Natural killer cell (primary cell): ENCODE measurements around the gene OGFRL1. TPM values are rescaled to one million over a fixed set of nuclear protein-coding genes. Genes with fewer than 3 reads are reported as not detected.
A peak's percentile ranks its signal among the peaks of the same experiment; 100 is the strongest.

Experiments used
- ATAC-seq, 3 donors: fragments of 150-1000 bp in 2 of 3; fragments of 200-7000 bp in 1 of 3; cut with Tn5 transposase; 1 replicate in 1 of 3; 2 replicates in 2 of 3; pipeline ENCODE4 v1.10.0; 2021; ENCODE audit warnings: mild to moderate bottlenecking in 2 of 3, moderate library complexity in 2 of 3
- DNase-seq, 2 donors: peaks; one replicate each; pipeline versions ENCODE4 v3.0.0 to v3.0.0-alpha.2; 2013 to 2021; ENCODE audit warnings: mixed read lengths in 1 of 2
- H3K27ac ChIP-seq: one replicate; pipeline ENCODE4 v1.5.1; 2013; ENCODE audit warnings: mild to moderate bottlenecking, low read length
- H3K27me3 ChIP-seq: one replicate; pipeline ENCODE4 v1.6.1; 2013; ENCODE audit warnings: low read length; ENCODE audit not compliant: control insufficient read depth, insufficient read depth
- H3K36me3 ChIP-seq: one replicate; pipeline ENCODE4 v1.6.1; 2013; ENCODE audit warnings: low read length; ENCODE audit not compliant: control insufficient read depth, insufficient read depth
- H3K4me1 ChIP-seq: one replicate; pipeline ENCODE4 v1.6.1; 2013; ENCODE audit warnings: low read length; ENCODE audit not compliant: control insufficient read depth, insufficient read depth
- H3K4me3 ChIP-seq: one replicate; pipeline ENCODE4 v1.5.1; 2013; ENCODE audit warnings: low read length
- H3K9me3 ChIP-seq: one replicate; pipeline ENCODE4 v1.6.1; 2013; ENCODE audit warnings: low read length; ENCODE audit not compliant: control insufficient read depth, insufficient read depth
- H3K27ac Mint-ChIP-seq, 2 donors: one replicate each; pipeline ENCODE4 v1.8.0; 2022; ENCODE audit warnings: mild to moderate bottlenecking in 2 of 2, mixed read lengths in 2 of 2, moderate library complexity in 1 of 2
- H3K27me3 Mint-ChIP-seq, 2 donors: one replicate each; pipeline ENCODE4 v1.8.0; 2022; ENCODE audit warnings: low read depth in 2 of 2, mixed read lengths in 2 of 2
- H3K36me3 Mint-ChIP-seq: one replicate; pipeline ENCODE4 v1.8.0; 2022; ENCODE audit warnings: mixed read lengths
- H3K4me1 Mint-ChIP-seq, 2 donors: one replicate each; pipeline ENCODE4 v1.8.0; 2022; ENCODE audit warnings: mixed read lengths in 2 of 2
- H3K4me3 Mint-ChIP-seq: one replicate; pipeline ENCODE4 v1.8.0; 2022; ENCODE audit warnings: mild to moderate bottlenecking, moderate library complexity, mixed read lengths
- H3K9me3 Mint-ChIP-seq, 2 donors: one replicate each; pipeline ENCODE4 v1.8.0; 2022; ENCODE audit warnings: mixed read lengths in 2 of 2
- CTCF ChIP-seq: fragments of 200-600 bp; IDR thresholded peaks from one replicate; pipeline ENCODE4 v1.8.0; 2022; ENCODE audit warnings: antibody characterized with exemption
- WGBS: methylation state at CpG from one replicate; pipeline ENCODE4 v1.1.7; 2013; ENCODE audit warnings: missing lambda C conversion rate; ENCODE audit not compliant: insufficient coverage; 5-methylcytosine and 5-hydroxymethylcytosine counted together
- intact Hi-C: fragments of 100-400 bp; cut with micrococcal nuclease; formaldehyde crosslinking; loops from one replicate; pipeline ENCODE4 v1.14.2; 2022
- total RNA-seq, 4 donors: library from RNA; stranded (reverse); fragments of 120-200 nt in 1 of 4; gene quantifications; one replicate each; pipeline versions ENCODE4 v1.2.3 to v1.2.4, GENCODE V29; 2013 to 2022

The OGFRL1 gene
- total RNA-seq, 3 donors from 2014 or later (not counting 1 experiment from before 2014, with no cell fraction given), result 22.9 to 30.7 (median 25.6) TPM

- Histone ChIP-seq H3K27ac (peak overlapping the region; percentile 91), H3K4me3 (no peak overlapping the region), H3K36me3 (no peaks in the 10 kb centered on the region), H3K4me1 (peaks cover 33% of the 10 kb centered on the region), H3K9me3 (no peaks in the 10 kb centered on the region), H3K27me3 (no peaks in the 10 kb centered on the region)
- WGBS, result 68% methylated on average over 7 of the region's 7 CpGs
- DNase-seq (peak in 1 of 2 donors; percentile 12), ATAC-seq (no peak)
- peaks cover 0 to 3% of the 10 kb centered on the region in 2 donors for H3K27me3 Mint-ChIP-seq
- intact Hi-C loops, result loop anchor here (10.0 kb wide), 1 partner anchor 1492 kb away; the partner anchor contains the start of gene LMBRD1
- no peaks in the 10 kb centered on the region for H3K9me3 Mint-ChIP-seq
- H3K27ac Mint-ChIP-seq, result peak overlapping the region; percentile 72 to 85
- peak overlapping the region; percentile 82 for H3K4me3 Mint-ChIP-seq
- no peak for TF ChIP-seq CTCF
- H3K4me1 Mint-ChIP-seq, result peaks cover 37 to 38% of the 10 kb centered on the region in 2 donors
- no peaks in the 10 kb centered on the region for H3K36me3 Mint-ChIP-seq
Observed at GRCh38 chr6:71287038-71287437, 1.6 kb upstream of the OGFRL1 start.

- peaks cover 33% of the 10 kb centered on the region for H3K4me1 ChIP-seq
- intact Hi-C loops, result loop anchor here (10.0 kb wide), 1 partner anchor 1493 kb away; the partner anchor contains the start of gene LMBRD1
- no peaks in the 10 kb centered on the region for H3K9me3 ChIP-seq
- Mint-ChIP-seq H3K4me1 (peaks cover 41 to 42% of the 10 kb centered on the region in 2 donors), H3K36me3 (no peaks in the 10 kb centered on the region), H3K4me3 (peak overlapping the region; percentile 82), H3K9me3 (no peaks in the 10 kb centered on the region), H3K27ac (peak overlapping the region; percentile 72 to 85), H3K27me3 (peaks cover 0 to 3% of the 10 kb centered on the region in 2 donors)
- WGBS, result 0% methylated on average over 5 of the region's 5 CpGs
- TF ChIP-seq CTCF, result no peak
- H3K36me3 ChIP-seq, result no peaks in the 10 kb centered on the region
- H3K27me3 ChIP-seq, result no peaks in the 10 kb centered on the region
- no peak for ATAC-seq
- DNase-seq, result no peak
- peak overlapping the region; percentile 71 for H3K4me3 ChIP-seq
- peak overlapping the region; percentile 91 for H3K27ac ChIP-seq
Observed at GRCh38 chr6:71287926-71288227, 734 bp upstream of the OGFRL1 start.

GRCh38 chr6:71289039-71289801, 609 bp downstream of the OGFRL1 start:
- intact Hi-C loops, result loop anchor here (10.0 kb wide), 1 partner anchor 1494 kb away; the partner anchor contains the start of gene LMBRD1
- ATAC-seq, result peak; percentile 6 to 31 (median 16)
- TF ChIP-seq CTCF, result no peak

More at GRCh38 chr6:71289039-71289801, 609 bp downstream of the OGFRL1 start:
- Histone ChIP-seq H3K4me3 (peak overlapping the region; percentile 53), H3K4me1 (peaks cover 33% of the 10 kb centered on the region), H3K27ac (peak overlapping the region; percentile 42), H3K36me3 (peaks cover 9% of the 10 kb centered on the region), H3K9me3 (no peaks in the 10 kb centered on the region), H3K27me3 (no peaks in the 10 kb centered on the region)
- Mint-ChIP-seq H3K9me3 (no peaks in the 10 kb centered on the region), H3K4me3 (peak overlapping the region; percentile 89), H3K27me3 (no peaks in the 10 kb centered on the region), H3K27ac (peak overlapping the region; percentile 2 to 83), H3K36me3 (no peaks in the 10 kb centered on the region), H3K4me1 (peaks cover 42% of the 10 kb centered on the region in 2 donors)
- DNase-seq, result peak; percentile 28 to 44
- WGBS, result under 1% methylated on average over 56 of the region's 57 CpGs
